Heart left ventricle (tissue), 13 donors: ENCODE measurements around the gene SEC61A1.

ENCODE experiments used
- POLR2A ChIP-seq, 2 donors: fragments of 450-650 bp; IDR thresholded peaks; one replicate each; pipeline ENCODE4 v1.6.1; 2017; ENCODE audit warnings: antibody characterized with exemption in 2 of 2, mild to moderate bottlenecking in 2 of 2, moderate library complexity in 2 of 2
- TF ChIP-seq, protein P1 (sequence below), 12 donors: fragments of 200-600 bp; sonication (generic) in 4 of 12; IDR thresholded peaks; one replicate each; pipeline versions ENCODE4 v1.5.0 to v1.8.0; 2018 to 2022; ENCODE audit warnings: antibody characterized with exemption in 12 of 12, mild to moderate bottlenecking in 5 of 12
- donor health status: ischemic (EF 13 %, LVEDD 7.1; RV severe dilation, severe dysfunction).
- donor health status: DM: no; HTN: yes; CAD: no.
- donor health status: DM: no; HTN: no; CAD: no.
- donor health status: ischemic (EF 25% LVEDD 6.9; RV normal size, moderate dysfunction).
- donor health status: ischemic (EF 25% LVEDD 5.7; RV mildly dilated, moderate dysfunction).
- donor health status: ischemic (EF 35%, LVEDD 5.7; RV mildly dilated, moderate dysfunction).
- donor health status: nonischemic (EF 11% LVEDD 7.7; RV severe dilation, severe dysfunction).
- donor health status: DM: yes; HTN: yes; CAD: no.
- donor health status: PGD.
- donor health status: ischemic (EF 29% LVEDD 5.4; RV normal size, mild dysfunction).
- donor health status: nonischemic (EF 23%, LVEDD 6.1; RV moderate dilation, normal function).

DNA sequence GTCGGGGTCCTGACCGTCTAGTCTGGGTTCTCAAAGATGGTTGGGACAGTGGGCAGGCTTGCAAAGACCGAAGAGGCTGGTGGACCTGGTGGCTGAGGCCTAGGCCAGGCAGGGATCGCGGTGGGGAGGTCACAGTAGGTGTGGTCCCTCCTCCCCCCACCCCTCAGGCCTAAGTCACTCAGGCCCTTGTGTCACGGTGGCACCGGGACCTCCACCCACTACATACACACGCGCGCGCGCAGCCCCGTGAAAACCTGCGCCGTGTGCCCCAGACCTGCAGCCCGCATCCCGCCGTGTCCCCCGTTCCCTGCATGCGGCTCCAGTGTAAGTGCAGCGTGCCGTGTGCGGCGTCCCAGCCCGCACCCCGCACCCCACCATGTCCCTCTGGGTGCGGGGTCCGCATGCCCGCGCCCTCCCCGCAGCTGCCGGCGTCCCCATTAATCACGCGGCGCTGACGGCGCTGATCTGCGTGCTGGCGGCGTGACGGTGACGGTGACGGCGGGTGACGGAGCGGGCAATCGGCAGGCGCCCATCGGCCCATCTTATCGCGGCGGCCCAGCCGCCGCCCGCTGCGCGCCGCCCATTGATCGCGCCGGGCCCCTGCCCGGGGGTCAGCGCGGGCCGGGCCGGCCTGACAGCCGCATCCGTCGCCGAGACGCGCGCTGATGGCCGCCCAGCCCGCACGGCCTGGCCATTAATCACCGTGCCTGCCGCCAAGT, 24.4 kb downstream of the SEC61A1 start:
- TF ChIP-seq, protein P1, sequence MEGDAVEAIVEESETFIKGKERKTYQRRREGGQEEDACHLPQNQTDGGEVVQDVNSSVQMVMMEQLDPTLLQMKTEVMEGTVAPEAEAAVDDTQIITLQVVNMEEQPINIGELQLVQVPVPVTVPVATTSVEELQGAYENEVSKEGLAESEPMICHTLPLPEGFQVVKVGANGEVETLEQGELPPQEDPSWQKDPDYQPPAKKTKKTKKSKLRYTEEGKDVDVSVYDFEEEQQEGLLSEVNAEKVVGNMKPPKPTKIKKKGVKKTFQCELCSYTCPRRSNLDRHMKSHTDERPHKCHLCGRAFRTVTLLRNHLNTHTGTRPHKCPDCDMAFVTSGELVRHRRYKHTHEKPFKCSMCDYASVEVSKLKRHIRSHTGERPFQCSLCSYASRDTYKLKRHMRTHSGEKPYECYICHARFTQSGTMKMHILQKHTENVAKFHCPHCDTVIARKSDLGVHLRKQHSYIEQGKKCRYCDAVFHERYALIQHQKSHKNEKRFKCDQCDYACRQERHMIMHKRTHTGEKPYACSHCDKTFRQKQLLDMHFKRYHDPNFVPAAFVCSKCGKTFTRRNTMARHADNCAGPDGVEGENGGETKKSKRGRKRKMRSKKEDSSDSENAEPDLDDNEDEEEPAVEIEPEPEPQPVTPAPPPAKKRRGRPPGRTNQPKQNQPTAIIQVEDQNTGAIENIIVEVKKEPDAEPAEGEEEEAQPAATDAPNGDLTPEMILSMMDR (IDR thresholded peaks at IDR 0.05) = no peak
- peak in 1 of 2 donors; percentile 23 for TF ChIP-seq POLR2A (IDR thresholded peaks at IDR 0.05)
